Measurements from ENCODE around the gene MAPK1IP1L. TPM values are rescaled to one million over a fixed set of nuclear protein-coding genes. Genes with fewer than 3 reads are reported as not detected.

The MAPK1IP1L gene
- total RNA-seq, 1 experiment from 2014 or later, result 164 TPM

DNA sequence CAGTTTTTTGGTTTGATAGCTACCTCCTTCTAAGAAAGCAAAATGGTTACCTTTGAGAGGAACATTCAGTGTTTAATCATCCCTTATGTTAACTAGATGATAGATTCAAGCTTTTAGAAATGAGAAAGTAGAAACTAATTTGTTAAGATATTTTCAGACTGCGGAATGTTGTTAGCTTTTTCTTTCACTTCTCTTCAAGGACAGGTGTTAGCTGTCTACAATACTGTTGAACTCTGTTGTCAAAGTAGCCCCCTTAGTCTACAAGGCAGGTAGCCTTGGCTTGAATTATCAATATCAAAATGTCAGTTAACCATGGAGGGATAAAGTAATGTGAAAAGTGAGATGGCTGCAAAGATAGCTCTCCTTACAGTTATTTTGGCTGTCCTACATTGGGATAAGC lies 14.8 kb downstream of the MAPK1IP1L start:
- Histone ChIP-seq H3K27me3 (replicated peaks; ENCODE audit: insufficient read depth, low read depth, low read length, poor library complexity) (no peaks in the 10 kb centered on the region), H3K9me3 (ENCODE audit: low read depth, low read length, poor library complexity, severe bottlenecking) (no peaks in the 10 kb centered on the region), H3K36me3 (ENCODE audit: insufficient read depth, low read length, poor library complexity, severe bottlenecking) (peaks cover 59% of the 10 kb centered on the region), H3K27ac (ENCODE audit: low read depth, low read length, poor library complexity, severe bottlenecking) (no peak overlapping the region), H3K4me1 (ENCODE audit: insufficient read depth, low read length, poor library complexity, severe bottlenecking) (peaks cover 3% of the 10 kb centered on the region), H3K4me3 (ENCODE audit: low read depth, low read length, poor library complexity, severe bottlenecking) (no peak overlapping the region)
- no peak for TF ChIP-seq EZH2 (IDR thresholded peaks at IDR 0.05; ENCODE audit: borderline replicate concordance, low read depth, low read length, poor library complexity, severe bottlenecking)
- TF ChIP-seq, protein P1, sequence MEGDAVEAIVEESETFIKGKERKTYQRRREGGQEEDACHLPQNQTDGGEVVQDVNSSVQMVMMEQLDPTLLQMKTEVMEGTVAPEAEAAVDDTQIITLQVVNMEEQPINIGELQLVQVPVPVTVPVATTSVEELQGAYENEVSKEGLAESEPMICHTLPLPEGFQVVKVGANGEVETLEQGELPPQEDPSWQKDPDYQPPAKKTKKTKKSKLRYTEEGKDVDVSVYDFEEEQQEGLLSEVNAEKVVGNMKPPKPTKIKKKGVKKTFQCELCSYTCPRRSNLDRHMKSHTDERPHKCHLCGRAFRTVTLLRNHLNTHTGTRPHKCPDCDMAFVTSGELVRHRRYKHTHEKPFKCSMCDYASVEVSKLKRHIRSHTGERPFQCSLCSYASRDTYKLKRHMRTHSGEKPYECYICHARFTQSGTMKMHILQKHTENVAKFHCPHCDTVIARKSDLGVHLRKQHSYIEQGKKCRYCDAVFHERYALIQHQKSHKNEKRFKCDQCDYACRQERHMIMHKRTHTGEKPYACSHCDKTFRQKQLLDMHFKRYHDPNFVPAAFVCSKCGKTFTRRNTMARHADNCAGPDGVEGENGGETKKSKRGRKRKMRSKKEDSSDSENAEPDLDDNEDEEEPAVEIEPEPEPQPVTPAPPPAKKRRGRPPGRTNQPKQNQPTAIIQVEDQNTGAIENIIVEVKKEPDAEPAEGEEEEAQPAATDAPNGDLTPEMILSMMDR (conservative IDR thresholded peaks at IDR 0.05; ENCODE audit: low read depth, low read length), result no peak
- BruUV-seq (replicated peaks), result no TSS peak
- intact Hi-C loops (cut with micrococcal nuclease; ENCODE audit: unreplicated experiment), result no loop called here
- ChIA-PET CTCF (no interaction called here), POLR2A (ENCODE audit: low non-redundant PET) (no interaction called here)
- no peak for DNase-seq (ENCODE audit: low spot score)

DNA sequence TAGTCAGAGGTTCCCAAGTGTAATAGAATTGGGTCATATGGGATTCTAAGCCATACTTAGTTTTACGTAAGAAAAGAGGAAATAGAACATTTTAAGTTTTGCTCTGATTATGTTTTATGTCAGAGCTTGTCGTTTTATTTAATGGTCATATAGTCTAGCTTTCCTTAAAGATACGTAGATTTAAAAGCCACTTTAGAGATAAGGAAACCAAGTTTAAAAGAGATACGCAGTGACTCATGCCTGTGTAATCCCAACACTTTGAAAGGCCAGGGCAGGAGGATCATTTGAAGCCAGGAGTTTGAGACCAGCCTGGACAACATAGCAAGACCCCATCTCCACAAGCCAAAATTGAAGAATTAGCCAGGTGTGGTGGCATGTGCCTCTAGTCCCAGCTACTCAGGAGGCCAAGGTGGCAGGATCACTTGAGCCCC lies 19.5 kb downstream of the MAPK1IP1L start:
- intact Hi-C loops (cut with micrococcal nuclease; ENCODE audit: unreplicated experiment), result no loop called here
- DNase-seq (ENCODE audit: low spot score), result no peak

DNA sequence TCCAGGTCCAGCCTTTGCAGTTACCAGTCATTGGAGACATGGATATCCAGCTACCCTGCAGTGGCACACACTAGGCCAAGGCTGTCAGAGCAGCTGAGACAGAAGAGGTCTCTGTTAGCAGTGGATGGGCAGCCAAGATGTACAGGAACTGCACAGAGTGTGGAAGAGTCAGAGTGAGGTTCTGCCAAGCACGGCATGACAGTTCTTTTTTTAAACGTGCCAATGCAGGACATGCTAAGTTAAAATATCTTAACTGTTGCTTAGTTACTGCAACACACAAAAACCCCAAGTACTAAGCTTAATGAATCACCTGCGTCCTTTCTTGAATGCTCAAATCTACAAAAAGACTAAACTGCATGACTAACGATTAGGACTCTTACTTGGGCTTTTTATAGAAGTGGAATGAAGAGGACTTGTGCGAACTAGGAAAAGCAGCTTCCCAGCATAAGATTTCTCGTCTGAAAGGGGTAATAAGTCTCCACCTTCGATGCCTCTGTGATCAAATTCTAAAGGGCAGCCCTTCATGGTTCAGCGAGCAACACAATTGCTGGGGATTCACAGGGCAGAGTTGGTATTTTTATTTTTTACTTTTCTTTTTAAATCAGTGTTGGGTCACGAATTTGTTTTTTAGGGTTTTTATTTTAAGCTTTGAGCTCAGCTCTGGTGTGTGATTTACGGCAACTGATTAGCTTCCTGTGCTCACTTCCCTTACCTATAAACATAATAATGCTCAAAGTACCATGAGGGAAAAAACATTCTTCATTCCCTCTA lies 20.6 kb downstream of the MAPK1IP1L start:
- H3K9me3 ChIP-seq (ENCODE audit: low read depth, low read length, poor library complexity, severe bottlenecking), result no peaks in the 10 kb centered on the region
- no TSS peak for BruUV-seq (replicated peaks)
- H3K27me3 ChIP-seq (replicated peaks; ENCODE audit: insufficient read depth, low read depth, low read length, poor library complexity), result no peaks in the 10 kb centered on the region
- peaks cover 30% of the 10 kb centered on the region for H3K4me1 ChIP-seq (ENCODE audit: insufficient read depth, low read length, poor library complexity, severe bottlenecking)
- TF ChIP-seq, protein P1 (conservative IDR thresholded peaks at IDR 0.05; ENCODE audit: low read depth, low read length), result no peak
- TF ChIP-seq EZH2 (IDR thresholded peaks at IDR 0.05; ENCODE audit: borderline replicate concordance, low read depth, low read length, poor library complexity, severe bottlenecking), result no peak
- ChIA-PET CTCF (interaction anchor here (0.5 kb wide), 1 partner anchor 590 kb away, joined by 6 read pairs; no protein-coding TSS in a partner anchor), POLR2A (ENCODE audit: low non-redundant PET) (no interaction called here)
- no peak overlapping the region for H3K4me3 ChIP-seq (ENCODE audit: low read depth, low read length, poor library complexity, severe bottlenecking)
- DNase-seq (ENCODE audit: low spot score), result no peak
- H3K36me3 ChIP-seq (ENCODE audit: insufficient read depth, low read length, poor library complexity, severe bottlenecking), result peaks cover 7% of the 10 kb centered on the region
- intact Hi-C loops (cut with micrococcal nuclease; ENCODE audit: unreplicated experiment), result no loop called here
- H3K27ac ChIP-seq (ENCODE audit: low read depth, low read length, poor library complexity, severe bottlenecking), result no peak overlapping the region

More for the DNA sequence above, 19.5 kb downstream of the MAPK1IP1L start:
- Histone ChIP-seq H3K4me1 (ENCODE audit: insufficient read depth, low read length, poor library complexity, severe bottlenecking) (peaks cover 30% of the 10 kb centered on the region), H3K9me3 (ENCODE audit: low read depth, low read length, poor library complexity, severe bottlenecking) (no peaks in the 10 kb centered on the region), H3K36me3 (ENCODE audit: insufficient read depth, low read length, poor library complexity, severe bottlenecking) (peaks cover 12% of the 10 kb centered on the region), H3K4me3 (ENCODE audit: low read depth, low read length, poor library complexity, severe bottlenecking) (no peak overlapping the region), H3K27ac (ENCODE audit: low read depth, low read length, poor library complexity, severe bottlenecking) (no peak overlapping the region), H3K27me3 (replicated peaks; ENCODE audit: insufficient read depth, low read depth, low read length, poor library complexity) (no peaks in the 10 kb centered on the region)
- no TSS peak for BruUV-seq (replicated peaks)
- no peak for TF ChIP-seq EZH2 (IDR thresholded peaks at IDR 0.05; ENCODE audit: borderline replicate concordance, low read depth, low read length, poor library complexity, severe bottlenecking)
- TF ChIP-seq, protein P1 (conservative IDR thresholded peaks at IDR 0.05; ENCODE audit: low read depth, low read length), result no peak
- ChIA-PET CTCF (no interaction called here), POLR2A (ENCODE audit: low non-redundant PET) (no interaction called here)
